ENCODE data around the gene OR4F6.
"Not testable (repeated sequence)": the region's sequence is repeated elsewhere in the genome, so short reads cannot be mapped to it uniquely, and the experiment has no call there.

OR4F6 gene

DNA sequence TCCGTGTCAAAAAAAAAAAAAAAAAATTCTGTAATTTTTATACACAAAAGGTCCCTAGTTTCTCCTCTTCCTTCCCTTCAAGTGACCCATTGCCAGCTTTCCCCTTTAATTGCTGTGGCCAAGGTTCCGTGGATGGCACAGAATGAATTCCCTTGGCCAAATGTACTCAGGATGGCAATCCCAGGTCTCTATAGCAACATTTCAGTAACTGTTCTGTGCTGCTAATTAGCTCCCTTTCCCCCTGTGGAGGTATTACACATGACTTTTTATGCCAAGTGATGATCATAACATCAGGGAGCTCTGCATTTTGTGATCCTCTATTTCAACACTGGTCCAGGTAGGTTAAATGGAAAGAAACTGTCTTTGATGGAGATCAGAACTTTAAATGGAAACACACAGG is at the start of gene OR4F6:
Gene OR4F6, plus strand, starts transcription at position 301 of the 400 bp plus-strand sequence. CDS start 2,211 bp downstream, outside the sequence.
- no peak within 1 kb of the TSS for H3K4me3 ChIP-seq
- H3K27ac ChIP-seq: no peak within 1 kb of the TSS

DNA sequence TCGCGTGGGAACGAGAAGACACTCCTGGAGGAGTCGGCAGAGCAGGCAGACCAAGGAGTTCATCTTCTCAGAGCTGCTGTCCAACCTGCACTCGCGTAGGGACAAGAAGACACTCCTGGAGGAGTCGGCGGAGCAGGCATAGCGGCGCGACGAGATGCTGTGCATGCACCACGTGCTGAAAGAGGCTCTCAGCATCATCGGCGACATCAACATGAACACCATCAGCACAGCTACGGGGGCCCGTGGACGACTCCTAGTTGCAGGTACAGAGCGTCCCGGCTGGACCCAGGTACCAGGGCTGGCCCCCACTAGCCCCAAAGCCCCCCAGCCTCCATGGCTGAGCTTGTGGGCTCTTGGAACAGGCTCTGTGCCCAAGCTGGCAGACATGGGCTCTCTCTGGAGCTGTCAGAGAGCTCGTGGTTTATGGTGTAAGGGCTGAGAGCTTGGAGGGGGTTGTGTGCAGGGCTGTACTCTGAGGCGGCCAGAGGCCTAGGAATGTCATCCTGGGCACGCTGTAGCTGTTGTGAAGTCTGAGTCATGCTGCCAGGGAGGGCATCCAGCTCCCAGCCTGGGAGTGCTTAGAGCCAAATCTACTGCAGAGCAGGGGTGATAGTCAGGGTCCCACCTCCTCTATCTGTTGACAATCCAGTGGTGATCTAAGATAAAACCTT is 38.5 kb upstream of the OR4F6 start:
- H3K4me3 ChIP-seq, H3K27ac ChIP-seq: not testable (repeated sequence)

GRCh38 chr15:101765340-101765671 is 38.0 kb upstream of the OR4F6 start:
- not testable (repeated sequence) for H3K27ac ChIP-seq, H3K4me3 ChIP-seq

DNA sequence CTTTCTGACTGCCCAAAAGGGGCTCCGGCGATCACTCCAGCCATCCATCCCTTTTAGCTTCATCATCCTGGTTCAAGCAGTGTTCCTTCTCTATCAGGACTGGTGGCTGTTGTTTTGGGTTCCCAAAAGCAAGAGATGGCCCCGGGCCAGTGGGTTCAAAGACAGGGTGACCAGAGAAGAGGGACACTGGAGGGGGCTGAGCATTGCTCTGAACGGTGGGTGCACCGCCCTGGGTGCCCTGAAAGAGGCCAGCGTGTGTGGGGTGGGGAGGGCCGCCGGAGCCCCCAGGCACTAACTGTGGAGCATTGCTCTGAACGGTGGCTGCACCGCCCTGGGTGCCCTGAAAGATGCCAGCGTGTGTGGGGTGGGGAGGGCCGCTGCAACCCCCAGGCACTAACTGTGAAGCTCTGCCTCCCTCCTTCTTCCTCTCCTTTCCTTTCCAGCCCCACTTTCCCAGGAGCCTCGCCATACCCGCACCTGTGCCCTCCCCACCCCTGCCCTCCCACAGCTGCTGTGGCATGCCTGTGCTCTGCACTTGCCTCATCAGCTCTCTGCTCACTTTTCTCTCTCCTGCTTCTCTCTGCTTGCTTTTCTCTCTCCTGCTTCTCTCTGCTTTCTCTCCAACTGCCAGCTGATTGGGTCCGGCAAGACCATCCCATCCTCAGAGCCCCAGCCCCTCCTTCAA is 37.4 kb upstream of the OR4F6 start:
- no peak overlapping the region for H3K4me3 ChIP-seq
- no peak overlapping the region for H3K27ac ChIP-seq

GRCh38 chr15:101767083-101767640 is 36.1 kb upstream of the OR4F6 start:
- not testable (repeated sequence) for H3K4me3 ChIP-seq, H3K27ac ChIP-seq

DNA sequence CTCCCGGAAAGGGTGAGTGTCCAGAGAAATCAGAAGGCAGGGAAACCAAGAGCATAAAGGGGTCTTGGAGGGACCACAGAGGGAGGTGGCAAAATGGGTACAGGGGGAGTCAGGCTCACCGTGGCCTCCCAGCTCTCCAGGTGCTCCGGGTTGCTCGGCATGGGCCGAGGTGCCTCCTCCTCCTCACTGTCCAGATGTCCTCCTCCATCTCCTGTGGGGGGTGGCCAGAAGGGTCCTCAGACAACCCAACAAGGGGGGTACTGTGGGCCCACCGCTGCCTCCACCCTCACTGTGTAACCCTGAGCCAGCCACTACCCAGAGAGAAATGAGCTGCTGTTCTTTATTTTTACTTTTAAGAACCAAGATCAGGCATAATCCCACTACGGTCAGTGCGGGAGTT is 30.4 kb upstream of the OR4F6 start:
- no peak overlapping the region for H3K4me3 ChIP-seq
- no peak overlapping the region for H3K27ac ChIP-seq

GRCh38 chr15:101773496-101774100 is 29.7 kb upstream of the OR4F6 start:
- H3K4me3 ChIP-seq: no peak overlapping the region
- no peak overlapping the region for H3K27ac ChIP-seq

- Histone ChIP-seq H3K4me3 (no peak overlapping the region), H3K27ac (no peak overlapping the region)
These were observed 28.2 kb upstream of the OR4F6 start for GRCh38 chr15:101775136-101775535.

- not testable (repeated sequence) for H3K4me3 ChIP-seq, H3K27ac ChIP-seq
These were observed 24.7 kb upstream of the OR4F6 start for GRCh38 chr15:101778576-101778975.

DNA sequence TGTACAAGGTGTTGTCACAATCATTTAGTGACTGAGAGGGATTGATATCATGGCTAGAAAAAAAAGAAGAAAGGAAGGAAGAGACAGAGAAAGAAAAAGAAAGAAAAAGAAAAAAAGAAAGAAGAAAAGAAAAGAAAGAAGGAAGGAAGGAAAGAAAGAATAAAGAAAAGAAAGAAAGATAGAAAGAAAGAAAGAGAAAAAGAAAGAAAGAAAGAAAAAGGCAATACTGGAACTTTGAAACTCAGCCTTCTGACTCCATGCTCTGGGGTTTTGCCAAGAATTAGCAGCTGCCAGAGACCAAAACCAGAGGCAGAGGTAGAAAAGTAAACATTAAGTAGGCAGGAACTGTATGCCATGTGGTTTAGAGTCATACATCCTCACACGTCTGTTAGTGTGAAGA is 23.1 kb upstream of the OR4F6 start:
- H3K4me3 ChIP-seq, H3K27ac ChIP-seq: not testable (repeated sequence)

DNA sequence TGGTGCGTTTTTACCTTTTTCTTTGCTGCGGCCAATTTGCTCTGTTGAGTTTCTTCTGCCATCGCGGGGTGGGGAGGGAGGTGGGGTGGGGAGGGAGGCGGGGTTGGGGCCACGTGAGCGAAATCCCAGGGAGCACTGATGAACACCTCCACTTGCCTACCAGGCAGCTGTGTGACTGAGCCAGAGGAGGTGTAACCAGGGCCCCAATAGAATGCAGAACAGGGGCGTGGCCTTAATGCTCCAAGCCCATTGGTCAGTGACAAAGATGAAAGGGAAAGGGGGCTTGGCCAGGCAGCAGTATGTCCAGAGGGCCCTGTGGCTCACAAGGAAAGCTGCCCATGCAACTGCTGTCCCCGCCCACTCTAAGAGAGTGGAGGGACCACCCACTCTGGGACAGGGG is 21.4 kb upstream of the OR4F6 start:
- no peak overlapping the region for H3K27ac ChIP-seq
- H3K4me3 ChIP-seq: no peak overlapping the region

DNA sequence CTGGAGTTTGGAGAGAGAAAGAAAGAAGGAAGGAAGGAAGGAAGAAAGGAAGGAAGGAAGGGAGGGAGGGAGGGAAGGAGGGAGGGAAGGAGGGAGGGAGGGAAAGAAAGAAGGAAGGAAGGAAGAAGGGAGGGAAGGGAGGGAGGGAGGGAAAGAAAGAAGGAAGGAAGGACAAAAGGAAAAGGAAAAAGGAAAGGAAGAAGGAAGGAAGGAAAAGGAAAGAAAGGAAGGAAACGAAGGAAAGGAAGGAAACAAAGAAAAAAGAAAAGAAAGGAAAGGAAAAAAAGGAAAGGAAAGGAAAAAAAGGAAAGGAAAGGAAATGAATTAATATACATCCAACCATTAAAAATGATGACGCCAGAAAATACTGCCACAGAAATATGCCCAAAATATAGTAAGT is 18.7 kb upstream of the OR4F6 start:
- Histone ChIP-seq H3K27ac (no peak overlapping the region), H3K4me3 (no peak overlapping the region)

- H3K27ac ChIP-seq: not testable (repeated sequence)
These were observed 16.9 kb upstream of the OR4F6 start for GRCh38 chr15:101786422-101786821.

GRCh38 chr15:101788001-101788400 is 15.3 kb upstream of the OR4F6 start:
- not testable (repeated sequence) for H3K27ac ChIP-seq, H3K4me3 ChIP-seq

More at GRCh38 chr15:101786422-101786821, 16.9 kb upstream of the OR4F6 start:
- not testable (repeated sequence) for H3K4me3 ChIP-seq

DNA sequence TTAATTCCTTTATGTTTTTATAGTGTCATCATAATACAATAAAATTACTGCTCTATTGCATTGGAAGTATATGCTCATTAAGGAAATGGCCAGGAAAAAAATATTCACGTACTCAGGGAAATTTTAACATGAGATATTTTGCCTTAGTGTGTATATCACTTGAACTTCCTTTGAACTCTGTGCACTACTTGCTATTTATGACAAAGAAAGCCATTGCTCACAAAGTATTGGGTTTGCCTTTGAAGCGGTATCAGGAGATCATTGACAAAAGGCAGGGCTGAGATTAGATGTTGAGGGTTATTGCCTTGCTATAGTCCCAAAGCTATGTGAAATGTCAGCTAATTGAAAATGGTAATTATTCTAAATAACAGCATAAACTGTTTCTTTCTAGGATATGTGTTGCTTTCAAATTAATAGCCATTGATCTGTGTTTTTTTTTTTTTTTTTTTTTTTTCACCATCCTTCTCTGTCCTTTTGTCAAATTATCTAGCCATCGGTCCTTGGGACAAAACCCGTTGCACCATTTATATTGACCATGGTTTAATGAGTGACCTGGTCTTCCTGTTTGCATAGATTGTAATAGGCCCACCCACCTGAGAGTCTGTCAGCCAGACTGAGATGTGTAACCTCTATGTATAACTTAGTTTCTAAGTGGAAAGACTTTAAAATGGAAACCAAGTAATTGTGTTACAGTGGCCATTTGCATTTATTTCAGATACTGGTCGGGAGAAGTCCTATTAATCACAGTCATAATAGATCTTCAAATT is 14.6 kb upstream of the OR4F6 start:
- not testable (repeated sequence) for H3K27ac ChIP-seq, H3K4me3 ChIP-seq

DNA sequence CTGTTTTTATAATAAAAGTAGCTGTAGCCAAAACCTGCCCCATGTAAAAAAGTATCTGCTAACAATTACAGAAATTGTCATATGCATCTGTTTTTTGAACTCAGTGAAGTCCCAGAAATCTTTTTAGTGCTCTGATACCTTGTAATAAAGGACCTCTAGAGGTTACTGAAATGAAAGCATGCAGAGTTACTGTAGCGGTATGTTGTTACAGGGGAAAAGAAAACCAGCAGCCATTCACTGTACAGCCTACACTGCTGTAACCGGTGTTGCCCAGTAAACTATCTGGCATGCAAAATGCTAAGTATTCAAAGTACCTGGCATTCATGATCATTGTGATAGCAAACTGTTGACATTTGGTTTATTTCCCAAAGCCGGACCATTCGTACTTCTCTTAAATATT is 12.6 kb upstream of the OR4F6 start:
- not testable (repeated sequence) for H3K4me3 ChIP-seq, H3K27ac ChIP-seq

DNA sequence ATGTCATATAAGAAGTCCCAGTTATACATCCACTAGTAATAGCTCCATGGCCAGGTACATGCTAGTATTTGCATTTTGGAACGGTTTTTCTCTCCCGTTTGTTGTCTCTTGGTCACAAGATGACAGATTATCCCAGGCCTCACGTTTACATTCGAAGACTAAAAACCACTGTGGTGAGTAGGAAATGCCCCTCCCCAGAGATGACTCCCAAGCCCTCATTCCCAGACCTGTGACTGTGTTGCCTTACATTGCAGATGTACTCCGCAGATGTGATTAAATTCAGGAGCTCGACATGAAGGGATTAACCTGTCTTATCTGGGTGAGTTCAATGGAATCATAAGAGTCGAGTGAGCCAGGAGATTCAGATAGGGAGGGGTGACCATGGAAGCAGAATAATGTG is 9.3 kb upstream of the OR4F6 start:
- H3K27ac ChIP-seq, H3K4me3 ChIP-seq: not testable (repeated sequence)

DNA sequence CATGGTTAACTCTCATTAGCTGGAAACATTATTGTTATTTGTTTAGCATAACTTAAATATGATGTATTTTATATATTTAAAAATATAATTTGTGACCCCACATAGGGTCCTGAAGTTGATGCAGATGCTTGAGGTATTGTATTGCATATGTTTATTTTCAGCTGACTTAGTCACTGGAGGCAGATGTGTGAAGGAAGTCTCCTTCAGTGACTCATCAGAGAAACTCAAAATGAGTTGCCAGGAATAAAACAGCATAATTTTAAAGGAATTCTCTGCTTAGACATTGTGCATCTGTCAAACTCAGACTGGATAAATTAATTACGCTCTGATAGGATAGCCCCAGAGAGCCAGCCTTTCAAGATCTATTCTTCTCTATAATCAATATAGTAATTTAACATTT is 7.9 kb upstream of the OR4F6 start:
- no peak overlapping the region for H3K4me3 ChIP-seq
- no peak overlapping the region for H3K27ac ChIP-seq

GRCh38 chr15:101799665-101800064 is 3.6 kb upstream of the OR4F6 start:
- H3K27ac ChIP-seq: no peak overlapping the region
- no peak overlapping the region for H3K4me3 ChIP-seq

DNA sequence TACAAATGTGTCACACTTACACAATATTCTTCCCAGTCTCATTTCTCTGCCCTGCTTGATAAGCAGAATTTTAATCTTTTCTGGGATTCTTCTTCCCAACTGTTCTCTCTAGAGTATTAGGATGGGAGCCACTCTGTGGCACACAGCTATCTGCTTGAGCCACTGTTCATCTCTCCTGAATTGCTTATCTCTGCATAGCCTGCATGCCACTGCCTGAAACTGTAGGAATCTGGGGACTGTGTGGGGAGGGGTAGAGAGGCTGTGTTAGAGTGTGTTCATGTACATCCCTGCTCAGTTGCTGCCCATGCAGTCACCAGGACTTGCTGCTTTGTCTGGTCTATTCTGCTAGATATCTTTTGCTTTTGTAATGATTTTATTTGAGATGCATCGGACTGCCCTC is 2.3 kb upstream of the OR4F6 start:
- no peak overlapping the region for H3K27ac ChIP-seq
- no peak overlapping the region for H3K4me3 ChIP-seq
